Endothelial cell of umbilical vein (primary cell): ENCODE results near the gene IGFBP6. TPM values are rescaled to one million over a fixed set of nuclear protein-coding genes. Genes with fewer than 3 reads are reported as not detected.

Experiments used
- BruUV-seq: library from RNA; stranded (reverse); fragments of 400-500 nt; replicated peaks from 2 replicates; lab custom pipeline; 2021; lab: Mats Ljungman, UMichigan
- CTCF ChIA-PET: fragments of 300-600, 350-600 bp; sonication (Branson Sonifier 250); formaldehyde crosslinking; loops from one replicate; lab custom pipeline; 2021; ENCODE audit warnings: antibody characterized with exemption, inconsistent platforms; lab: Charles Lee
- POLR2A ChIA-PET: fragments of 300-600, 350-600 bp; sonication (Branson Sonifier 250); formaldehyde crosslinking; loops from one replicate; lab custom pipeline; 2021; ENCODE audit warnings: antibody characterized with exemption, inconsistent platforms; lab: Charles Lee
- DNase-seq: peaks from one replicate; pipeline ENCODE4 v3.0.0-alpha.2; 2011; ENCODE audit warnings: low read depth, low spot score
- FAIRE-seq: peaks from 2 replicates; lab custom pipeline; 2011; peaks lifted over from hg19 to GRCh38; lab: Jason Lieb, UNC
- H2AFZ ChIP-seq: 2 replicates; pipeline ENCODE4 v1.6.0; 2012; ENCODE audit warnings: low read depth, low read length, control low read depth, inconsistent platforms
- H3K27ac ChIP-seq: 2 replicates; pipeline ENCODE4 v1.5.1; 2011; ENCODE audit warnings: low read depth, mild to moderate bottlenecking, control low read depth, low read length, moderate library complexity; ENCODE audit not compliant: insufficient read depth
- H3K27me3 ChIP-seq, 2 experiments: 2 replicates each; pipeline versions ENCODE4 v1.6.0 to v1.6.1; 2011; ENCODE audit warnings: low read length in 2 of 2, mixed read lengths in 1 of 2; ENCODE audit not compliant: control insufficient read depth in 2 of 2, insufficient read depth in 2 of 2
- H3K36me3 ChIP-seq, 2 experiments: 2 replicates in 1 of 2; 3 replicates in 1 of 2; pipeline ENCODE4 v1.5.1; 2011; ENCODE audit warnings: low read length in 2 of 2, mild to moderate bottlenecking in 1 of 2, moderate library complexity in 1 of 2; ENCODE audit not compliant: control insufficient read depth in 2 of 2, insufficient read depth in 2 of 2; ENCODE audit errors: extremely low read depth in 1 of 2
- H3K4me1 ChIP-seq: 3 replicates; pipeline ENCODE4 v1.5.1; 2011; ENCODE audit warnings: mild to moderate bottlenecking, low read length; ENCODE audit not compliant: control insufficient read depth, insufficient read depth; ENCODE audit errors: extremely low read depth
- H3K4me2 ChIP-seq: 2 replicates; pipeline ENCODE4 v1.6.1; 2011; ENCODE audit warnings: low read length, control low read depth, mixed read lengths; ENCODE audit not compliant: insufficient read depth
- H3K4me3 ChIP-seq, 3 experiments: fragments of 200-600 bp in 1 of 3; sonication (generic), shearing (Covaris generic) in 1 of 3; replicated peaks in 1 of 3; 2 replicates each; pipeline ENCODE4 v1.5.1; 2011 to 2016; ENCODE audit warnings: control low read depth in 3 of 3, low read length in 3 of 3, mild to moderate bottlenecking in 2 of 3, inconsistent platforms in 1 of 3, low read depth in 1 of 3, moderate library complexity in 1 of 3; ENCODE audit not compliant: insufficient read depth in 1 of 3
- H3K79me2 ChIP-seq: 2 replicates; pipeline ENCODE4 v1.6.0; 2012; ENCODE audit warnings: low read length, inconsistent platforms; ENCODE audit not compliant: control insufficient read depth, insufficient read depth
- H3K9ac ChIP-seq: replicated peaks from 2 replicates; pipeline ENCODE3; 2011; ENCODE audit warnings: low read length, control low read depth; ENCODE audit not compliant: insufficient read depth; ENCODE audit errors: extremely low read depth
- H3K9me1 ChIP-seq: replicated peaks from 3 replicates; pipeline ENCODE4 v1.6.0; 2011; ENCODE audit warnings: mild to moderate bottlenecking, low read length; ENCODE audit not compliant: control insufficient read depth, insufficient read depth; ENCODE audit errors: extremely low read depth
- H3K9me3 ChIP-seq: replicated peaks from 2 replicates; pipeline ENCODE4 v1.5.1; 2012; ENCODE audit warnings: low read length, inconsistent platforms; ENCODE audit not compliant: control insufficient read depth, insufficient read depth
- H4K20me1 ChIP-seq: replicated peaks from 2 replicates; pipeline ENCODE3; 2011; ENCODE audit warnings: mild to moderate bottlenecking, low read length; ENCODE audit not compliant: control insufficient read depth, insufficient read depth; ENCODE audit errors: extremely low read depth
- EZH2 ChIP-seq: IDR thresholded peaks from 2 replicates; pipeline ENCODE4 v1.6.1; 2012; ENCODE audit warnings: borderline replicate concordance, low read depth, mild to moderate bottlenecking, moderate library complexity, low read length, inconsistent platforms; ENCODE audit not compliant: severe bottlenecking
- FOS ChIP-seq: IDR thresholded peaks from 2 replicates; pipeline ENCODE4 v1.6.1; 2011; ENCODE audit warnings: mild to moderate bottlenecking, low read length, moderate library complexity, borderline replicate concordance; ENCODE audit not compliant: insufficient read depth
- GATA2 ChIP-seq: IDR thresholded peaks from 2 replicates; pipeline ENCODE4 v1.7.0; 2011; ENCODE audit warnings: low read depth, mild to moderate bottlenecking, moderate library complexity, mixed read lengths, low read length; ENCODE audit not compliant: insufficient read length, insufficient read depth
- JUN ChIP-seq: IDR thresholded peaks from 2 replicates; pipeline ENCODE4 v1.6.1; 2011; ENCODE audit warnings: borderline replicate concordance, low read depth; ENCODE audit not compliant: insufficient read length, insufficient read depth
- MYC ChIP-seq: IDR thresholded peaks from one replicate; pipeline ENCODE4 v1.6.1; 2011; ENCODE audit warnings: mild to moderate bottlenecking, low read depth, low read length
- POLR2A ChIP-seq: IDR thresholded peaks from 2 replicates; pipeline ENCODE4 v1.6.1; 2012; ENCODE audit warnings: low read depth, mild to moderate bottlenecking, control low read depth, low read length
- POLR2AphosphoS5 ChIP-seq: IDR thresholded peaks from 2 replicates; pipeline ENCODE4 v1.6.1; 2012; ENCODE audit warnings: low read depth, mild to moderate bottlenecking, control low read depth, low read length, moderate library complexity; ENCODE audit not compliant: insufficient read depth
- dilution Hi-C: fragments of 300-500 bp; cut with MboI; formaldehyde crosslinking; loops from one replicate; pipeline ENCODE4 v1.15.0; 2019; ENCODE audit warnings: low sequenced_read_pairs; ENCODE audit not compliant: extremely low pct_ligation_motif_present
- intact Hi-C: fragments of 100-400 bp; cut with micrococcal nuclease; formaldehyde crosslinking; loops from one replicate; pipeline ENCODE4 v1.10.0; 2022
- polyA plus RNA-seq, 4 experiments: library from polyadenylated mRNA; depleted of rRNA in 3 of 4; stranded (reverse) in 3 of 4; unstranded in 1 of 4; fragments of >200 nt; gene quantifications; 2 replicates each; pipeline versions ENCODE4 v1.2.1 to v1.2.3, GENCODE V29; 2011 to 2012; ENCODE audit warnings: missing spikeins in 1 of 4
- total RNA-seq: library from RNA; stranded (reverse); gene quantifications from 2 replicates; pipeline ENCODE4 v1.2.3, GENCODE V29; 2021
- TF ChIP-seq, protein P1 (sequence below): IDR thresholded peaks from 2 replicates; pipeline ENCODE4 v1.6.1; 2011; ENCODE audit not compliant: insufficient read depth, insufficient read length
- TF ChIP-seq, protein P2 (sequence below), 2 donors: IDR thresholded peaks; 1 replicate in 1 of 2; 2 replicates in 1 of 2; pipeline ENCODE4 v1.5.1; 2011; ENCODE audit warnings: low read length in 2 of 2, mild to moderate bottlenecking in 2 of 2, moderate library complexity in 2 of 2, control low read depth in 1 of 2, inconsistent platforms in 1 of 2, low read depth in 1 of 2; ENCODE audit not compliant: insufficient read depth in 1 of 2; ENCODE audit errors: extremely low read depth in 1 of 2

The IGFBP6 gene
- total and polyA plus RNA-seq, 2 donors (not counting 3 experiments of a cell fraction or from before 2014, with no cell fraction given): 14.1 to 18.2 TPM

DNA sequence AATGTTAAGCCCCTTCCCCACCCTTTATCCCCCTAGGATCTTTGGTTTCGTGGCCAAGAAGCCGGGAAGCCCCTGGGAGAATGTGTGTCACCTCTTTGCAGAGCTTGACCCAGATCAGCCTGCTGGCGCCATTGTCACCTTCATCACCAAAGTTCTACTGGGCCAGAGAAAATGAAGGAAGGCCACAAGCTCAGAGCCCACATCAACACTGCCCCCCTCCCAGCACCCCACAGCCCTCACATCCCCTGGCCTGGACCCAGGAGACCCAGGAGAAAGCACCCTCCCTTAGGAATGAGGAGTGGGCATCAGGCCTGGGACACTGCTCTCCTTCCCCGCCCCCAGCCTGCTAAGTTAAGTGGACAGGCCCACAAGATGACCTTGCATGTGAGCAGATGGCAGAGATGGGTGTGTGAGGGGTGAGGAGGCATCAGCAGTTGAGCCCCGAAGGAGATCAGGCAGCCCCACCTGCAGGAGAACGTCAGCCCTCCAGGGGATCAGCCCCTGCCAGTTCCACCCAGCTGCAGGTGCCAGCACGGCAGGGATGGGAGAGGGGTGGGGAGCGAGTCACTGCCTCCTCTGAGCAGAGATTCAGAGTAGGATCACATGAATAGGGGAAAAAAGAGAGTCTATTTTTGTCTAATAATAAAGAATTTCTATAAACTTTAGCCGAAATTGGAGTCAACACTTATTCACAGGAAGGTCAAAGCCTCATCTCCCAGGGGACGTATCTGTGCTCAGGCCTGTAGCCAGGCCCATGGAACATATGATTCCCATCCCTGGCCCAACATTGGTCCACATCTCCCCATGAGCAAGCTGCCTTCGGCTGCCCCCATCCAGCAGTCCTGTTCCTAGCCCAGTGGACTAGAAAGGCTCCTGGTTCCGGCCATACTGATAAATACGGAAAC, 33.5 kb upstream of the IGFBP6 start:
- ChIA-PET CTCF (interaction anchor here (0.9 to 14.2 kb wide), 7 partner anchors 10 to 135 kb away, joined by 3 to 463 read pairs (median 79); partner anchors contain the start of genes IGFBP6, SOAT2, SPRYD3 and TNS2), POLR2A (no interaction called here)
- no peaks in the 10 kb centered on the region for H3K27me3 ChIP-seq
- peaks cover 5 to 31% of the 10 kb centered on the region in 2 experiments for H3K36me3 ChIP-seq
- dilution Hi-C loops: no loop called here
- no peak overlapping the region for H3K27ac ChIP-seq
- FAIRE-seq: no peak
- TF ChIP-seq FOS: no peak
- TF ChIP-seq POLR2A: no peak
- TF ChIP-seq EZH2: no peak
- TF ChIP-seq, protein P1, sequence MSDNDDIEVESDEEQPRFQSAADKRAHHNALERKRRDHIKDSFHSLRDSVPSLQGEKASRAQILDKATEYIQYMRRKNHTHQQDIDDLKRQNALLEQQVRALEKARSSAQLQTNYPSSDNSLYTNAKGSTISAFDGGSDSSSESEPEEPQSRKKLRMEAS: no peak
- TF ChIP-seq JUN: no peak
- TF ChIP-seq MYC: no peak
- TF ChIP-seq GATA2: no peak
- TF ChIP-seq POLR2AphosphoS5: no peak
- TF ChIP-seq, protein P2, sequence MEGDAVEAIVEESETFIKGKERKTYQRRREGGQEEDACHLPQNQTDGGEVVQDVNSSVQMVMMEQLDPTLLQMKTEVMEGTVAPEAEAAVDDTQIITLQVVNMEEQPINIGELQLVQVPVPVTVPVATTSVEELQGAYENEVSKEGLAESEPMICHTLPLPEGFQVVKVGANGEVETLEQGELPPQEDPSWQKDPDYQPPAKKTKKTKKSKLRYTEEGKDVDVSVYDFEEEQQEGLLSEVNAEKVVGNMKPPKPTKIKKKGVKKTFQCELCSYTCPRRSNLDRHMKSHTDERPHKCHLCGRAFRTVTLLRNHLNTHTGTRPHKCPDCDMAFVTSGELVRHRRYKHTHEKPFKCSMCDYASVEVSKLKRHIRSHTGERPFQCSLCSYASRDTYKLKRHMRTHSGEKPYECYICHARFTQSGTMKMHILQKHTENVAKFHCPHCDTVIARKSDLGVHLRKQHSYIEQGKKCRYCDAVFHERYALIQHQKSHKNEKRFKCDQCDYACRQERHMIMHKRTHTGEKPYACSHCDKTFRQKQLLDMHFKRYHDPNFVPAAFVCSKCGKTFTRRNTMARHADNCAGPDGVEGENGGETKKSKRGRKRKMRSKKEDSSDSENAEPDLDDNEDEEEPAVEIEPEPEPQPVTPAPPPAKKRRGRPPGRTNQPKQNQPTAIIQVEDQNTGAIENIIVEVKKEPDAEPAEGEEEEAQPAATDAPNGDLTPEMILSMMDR (IDR thresholded peaks at IDR 0.05; ENCODE audit: extremely low read depth in 1 of 2, insufficient read depth in 1 of 2, low read depth in 1 of 2, low read length in 2 of 2): no peak
- TSS peak; percentile 55 for BruUV-seq
- no peak overlapping the region for H3K9ac ChIP-seq
- no peak for DNase-seq
- H3K4me2 ChIP-seq: no peak overlapping the region
- H3K4me3 ChIP-seq: no peak overlapping the region
- H2AFZ ChIP-seq: no peak overlapping the region
- no peaks in the 10 kb centered on the region for H3K79me2 ChIP-seq
- H3K4me1 ChIP-seq: peaks cover 32% of the 10 kb centered on the region
- intact Hi-C loops: no loop called here
- H4K20me1 ChIP-seq: no peaks in the 10 kb centered on the region
- H3K9me3 ChIP-seq: no peaks in the 10 kb centered on the region
- no peaks in the 10 kb centered on the region for H3K9me1 ChIP-seq
